GM12872 (cell line): ENCODE measurements around the gene MTSS2.

Experiments
- CTCF ChIP-seq: IDR thresholded peaks from 3 replicates; pipeline ENCODE4 v1.5.1; 2011; ENCODE audit warnings: low read depth, mild to moderate bottlenecking, low read length, moderate library complexity; ENCODE audit not compliant: insufficient read depth

Gene MTSS2

GRCh38 chr16:70659953-70660671, 25.7 kb downstream of the MTSS2 start:
- TF ChIP-seq CTCF: no peak

GRCh38 chr16:70659546-70659945, 26.3 kb downstream of the MTSS2 start:
- TF ChIP-seq CTCF: no peak

GRCh38 chr16:70658921-70659320, 26.9 kb downstream of the MTSS2 start:
- TF ChIP-seq CTCF: no peak

- TF ChIP-seq CTCF: no peak
Measured at GRCh38 chr16:70657956-70658355, 27.9 kb downstream of the MTSS2 start.

- TF ChIP-seq CTCF: no peak
Measured at GRCh38 chr16:70656712-70657263, 29.1 kb downstream of the MTSS2 start.

- no peak for TF ChIP-seq CTCF
Measured at GRCh38 chr16:70656065-70656711, 29.7 kb downstream of the MTSS2 start.

- TF ChIP-seq CTCF: peak; percentile 85
Measured at GRCh38 chr16:70653809-70654771, 31.8 kb downstream of the MTSS2 start.
